ENCODE data around the gene PRKX.
"Not testable (repeated sequence)": the region's sequence is repeated elsewhere in the genome, so short reads cannot be mapped to it uniquely, and the experiment has no call there.

The PRKX gene

DNA sequence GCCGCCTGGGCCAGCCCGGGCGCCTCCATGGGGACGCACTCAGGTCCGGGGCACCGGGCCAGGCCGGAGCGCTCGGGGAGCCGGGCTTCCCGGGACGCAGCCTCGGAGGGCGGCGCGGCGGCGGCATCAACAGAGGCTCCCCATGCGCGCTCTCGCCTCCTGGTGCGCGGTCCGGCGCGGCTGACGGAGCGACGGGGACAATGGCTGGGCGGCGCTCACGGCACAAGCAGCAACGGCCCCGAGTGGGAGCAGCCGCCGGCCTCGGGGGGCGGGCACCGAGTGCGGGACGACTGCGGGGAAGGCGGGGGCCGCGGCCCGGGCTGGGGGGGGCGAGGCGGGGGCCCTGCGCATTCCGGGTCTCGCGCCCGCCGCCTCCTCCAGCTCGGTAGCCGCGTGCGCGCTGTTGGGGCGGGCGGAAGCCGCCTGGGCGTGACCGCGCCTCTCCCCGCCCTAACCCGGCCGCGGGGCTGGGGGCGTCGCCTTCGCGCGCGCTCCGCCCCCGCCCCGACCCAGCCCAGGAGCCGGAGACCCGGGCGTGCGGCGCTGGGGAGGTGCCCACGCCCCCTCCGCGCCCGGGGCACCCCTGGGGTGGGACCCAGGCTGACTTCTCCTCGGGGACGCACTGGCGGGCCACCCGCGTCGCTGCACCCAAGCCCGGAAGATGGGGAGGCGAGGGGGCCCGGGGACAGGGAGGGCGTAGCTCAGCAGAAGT lies at the start of gene PRKX:
Gene PRKX (minus strand): TSS at position 425 of the 712 bp plus-strand sequence. CDS start 396 bp downstream, at position 29.
- no peak for DNase-seq (ENCODE audit: low read depth)

DNA sequence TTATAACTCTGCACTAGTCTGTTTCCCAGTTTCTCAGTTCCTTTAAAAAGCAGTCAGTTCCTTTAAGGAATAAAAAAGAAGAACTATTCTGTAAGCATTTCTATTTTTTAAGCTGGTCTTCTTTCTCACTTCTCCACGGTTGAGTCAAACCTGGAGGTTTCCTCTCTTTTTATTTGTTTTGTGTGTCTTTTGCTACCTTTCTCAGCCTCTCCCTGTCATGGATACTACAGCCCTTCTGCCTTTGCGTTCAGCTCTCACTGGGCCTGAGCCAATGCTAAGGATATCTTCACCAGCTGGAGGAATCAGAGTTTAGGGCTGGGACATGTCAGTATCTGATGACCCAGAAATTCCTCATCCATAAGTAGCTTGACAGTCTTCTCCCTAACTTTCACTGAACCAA lies 49.7 kb upstream of the PRKX start:
- no peak for DNase-seq (ENCODE audit: low read depth)

DNA sequence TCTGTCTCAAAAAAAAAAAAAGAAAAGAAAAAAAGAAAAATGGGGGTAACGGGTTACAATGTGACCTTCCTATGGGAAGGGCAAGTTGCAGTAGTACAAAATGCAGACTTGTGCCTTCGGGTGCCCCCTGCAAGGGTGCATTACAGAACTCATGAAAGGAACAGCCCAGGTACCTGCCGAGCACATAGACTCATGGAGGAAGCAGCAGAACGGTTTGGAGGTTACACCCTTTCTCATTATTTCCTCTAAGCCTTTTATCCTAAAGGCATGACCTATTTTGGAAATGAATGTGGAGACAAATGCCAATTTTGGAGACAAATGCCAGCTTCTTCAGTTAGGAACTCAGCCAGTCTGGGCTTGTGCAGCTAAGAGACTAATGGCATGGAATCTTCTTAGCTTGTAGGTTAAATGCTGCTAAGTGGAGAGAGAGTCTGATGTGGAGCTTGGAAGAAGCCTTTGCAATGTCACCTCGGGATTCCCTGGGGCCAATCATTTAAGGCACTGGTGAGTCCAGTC lies 44.1 kb upstream of the PRKX start:
- DNase-seq (ENCODE audit: low read depth), result no peak

DNA sequence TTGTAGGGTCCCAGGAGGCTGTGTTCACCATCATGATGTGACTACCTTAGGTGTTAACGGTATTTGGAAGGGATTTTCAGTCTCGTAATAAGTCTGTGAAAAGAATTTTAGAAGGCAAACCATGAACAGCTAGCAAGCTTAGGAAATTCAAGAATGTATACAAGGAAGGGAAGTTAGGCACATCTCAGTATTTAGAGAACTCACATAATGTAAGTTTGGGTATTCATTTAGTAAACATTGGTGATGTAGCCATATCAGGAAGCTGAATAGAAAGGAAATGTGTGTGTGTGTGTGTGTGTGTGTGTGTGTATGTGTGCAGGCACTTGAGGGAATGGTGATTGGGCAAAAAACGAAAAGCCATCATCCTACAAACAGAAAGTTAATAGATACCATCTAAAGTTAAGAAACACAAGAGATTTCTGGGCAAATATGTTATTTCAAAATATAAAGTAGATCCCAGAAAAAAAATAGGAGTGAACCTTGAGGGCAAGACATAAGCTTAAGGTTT lies 34.7 kb upstream of the PRKX start:
- no peak for DNase-seq (ENCODE audit: low read depth)

DNA sequence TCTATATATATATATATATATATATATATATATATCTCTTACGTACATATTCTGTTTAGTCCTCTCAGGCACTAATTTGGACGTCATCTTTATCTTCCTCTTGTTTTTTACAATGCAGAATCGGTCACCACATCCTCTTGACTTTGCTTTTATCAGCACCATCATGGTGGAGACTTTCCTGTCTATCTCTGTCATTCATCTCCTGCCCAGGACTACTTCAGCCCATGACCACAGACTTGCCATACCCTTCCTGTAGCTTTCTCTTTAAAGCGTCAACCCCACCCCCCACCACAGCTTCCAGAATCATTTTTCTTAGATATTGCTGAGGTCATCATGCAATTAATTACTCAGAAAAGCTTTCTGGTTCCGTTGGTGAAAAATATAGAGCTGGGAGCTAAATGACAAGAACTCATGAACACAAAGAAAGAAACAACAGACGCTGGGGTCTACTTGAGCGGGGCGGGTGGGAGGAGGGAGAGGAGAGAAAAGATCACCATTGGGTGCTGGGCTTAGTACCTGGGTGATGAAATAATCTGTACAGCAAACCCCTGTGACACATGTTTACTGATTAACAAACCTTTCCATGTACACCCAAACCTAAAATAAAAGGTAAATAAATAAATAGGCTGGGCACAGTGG lies 30.5 kb upstream of the PRKX start:
- DNase-seq (ENCODE audit: low read depth), result no peak

DNA sequence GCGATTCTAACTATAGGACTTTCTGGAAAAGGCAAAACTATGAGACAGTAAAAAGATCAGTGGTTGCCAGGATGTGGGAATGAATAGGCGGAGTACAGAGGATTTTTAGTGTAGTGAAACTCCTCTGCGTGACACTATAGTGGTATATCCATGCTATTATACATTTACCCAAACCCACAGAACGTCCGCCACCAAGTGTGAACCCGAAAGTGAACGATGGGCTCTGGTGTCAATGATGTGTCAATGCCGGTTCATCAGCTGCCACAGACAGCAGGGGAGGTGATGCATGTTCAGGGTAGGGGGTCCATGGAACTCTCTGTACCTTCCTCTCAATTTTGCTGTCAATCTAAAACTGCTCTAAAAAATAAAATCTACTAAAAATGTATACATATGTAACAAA lies 27.5 kb upstream of the PRKX start:
- not testable (repeated sequence) for DNase-seq (ENCODE audit: low read depth)

DNA sequence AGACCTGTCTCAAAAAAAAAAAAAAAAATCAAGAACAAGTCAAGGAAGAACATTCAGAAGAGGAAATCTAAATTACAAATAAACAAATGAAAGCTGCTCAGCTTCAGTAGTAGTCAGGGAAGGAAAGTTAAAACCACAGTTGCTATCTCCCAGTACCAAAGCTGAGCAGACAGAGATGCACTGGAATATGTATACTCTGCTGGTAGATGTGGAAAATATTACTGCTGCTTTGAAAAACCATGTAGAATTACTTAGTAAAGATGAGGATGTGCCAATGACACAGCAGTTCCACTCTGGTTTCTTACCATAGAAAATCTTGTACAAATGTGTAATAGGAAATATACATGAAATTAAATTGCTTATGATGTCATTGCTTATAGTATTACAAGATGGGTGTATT lies 25.1 kb upstream of the PRKX start:
- no peak for DNase-seq (ENCODE audit: low read depth)

DNA sequence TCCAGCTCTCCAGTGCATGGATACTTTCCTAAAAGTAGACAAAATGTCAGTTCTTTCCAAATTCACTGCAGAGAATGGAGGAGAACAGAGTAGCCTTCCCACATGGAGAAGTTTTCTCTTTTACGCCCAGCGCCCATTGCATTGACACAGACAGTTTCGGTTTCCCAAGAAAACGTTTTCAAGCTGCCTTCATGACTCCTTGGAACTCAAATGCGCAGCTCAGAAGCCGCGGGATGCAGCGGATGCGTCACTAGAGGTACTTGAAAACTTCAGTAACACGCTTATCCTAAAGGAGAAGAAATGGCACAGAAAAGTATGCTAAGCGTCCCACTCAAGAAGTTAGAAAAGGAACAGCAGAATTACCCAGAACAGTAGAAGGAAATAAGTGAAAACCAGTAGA lies 23.1 kb upstream of the PRKX start:
- DNase-seq (ENCODE audit: low read depth), result not testable (repeated sequence)

DNA sequence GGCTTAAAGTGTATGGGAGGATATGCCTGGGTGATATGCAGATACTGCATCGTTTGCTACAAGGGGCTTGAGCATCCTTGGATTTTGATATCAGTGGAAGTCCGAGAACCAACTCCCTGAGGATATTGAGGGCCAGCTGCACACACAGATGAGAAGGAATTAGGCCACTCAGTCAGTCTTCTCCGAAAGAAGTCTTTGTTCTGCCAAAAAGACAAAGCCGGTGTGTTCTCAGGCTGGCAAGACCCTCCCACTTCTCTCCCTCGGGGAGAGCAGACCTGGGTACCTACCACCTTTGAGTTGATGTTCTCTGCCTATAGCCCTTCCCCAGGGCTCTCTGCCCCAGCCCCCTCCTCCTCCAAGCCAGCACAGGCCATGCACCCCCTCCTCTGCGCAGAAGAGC lies 22.4 kb upstream of the PRKX start:
- not testable (repeated sequence) for DNase-seq (ENCODE audit: low read depth)

DNA sequence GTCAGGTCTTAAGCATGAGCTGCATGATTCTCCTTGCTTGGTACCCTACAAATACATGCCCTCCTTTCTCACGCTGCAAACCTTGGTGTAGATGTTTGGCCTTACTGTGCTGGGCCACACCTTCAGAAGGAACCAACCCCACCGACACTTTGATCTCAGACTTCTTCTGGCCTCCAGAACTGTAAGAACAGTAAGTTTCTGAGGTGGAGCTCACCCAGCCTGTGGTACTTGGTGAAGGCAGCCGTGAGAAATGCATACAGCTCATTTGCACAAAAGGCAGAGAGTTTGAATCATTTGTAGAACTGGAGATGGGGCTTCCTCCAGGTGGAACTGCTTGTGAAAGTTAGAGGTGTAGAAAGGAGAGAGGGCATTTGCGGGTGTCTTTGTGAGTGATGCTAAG lies 21.0 kb upstream of the PRKX start:
- DNase-seq (ENCODE audit: low read depth), result not testable (repeated sequence)

DNA sequence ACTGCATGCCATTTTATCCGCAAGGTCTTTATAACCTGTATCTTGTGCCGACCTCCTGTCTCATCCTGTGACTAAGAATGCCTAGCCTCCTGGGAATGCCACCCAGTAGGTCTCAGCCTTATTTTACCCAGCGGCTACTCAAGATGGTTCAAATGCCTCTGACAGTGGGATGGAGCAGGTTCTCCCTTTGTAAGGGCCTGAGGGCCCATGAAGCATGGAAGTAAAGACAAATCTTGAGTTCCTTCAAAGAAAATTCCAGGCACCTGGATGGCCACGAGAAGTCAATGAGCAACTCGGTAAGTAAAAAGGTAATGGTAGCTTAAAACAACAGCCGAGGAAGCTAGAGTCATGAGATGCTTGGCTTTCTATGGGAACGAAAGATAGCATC lies 19.6 kb upstream of the PRKX start:
- DNase-seq (ENCODE audit: low read depth), result no peak

DNA sequence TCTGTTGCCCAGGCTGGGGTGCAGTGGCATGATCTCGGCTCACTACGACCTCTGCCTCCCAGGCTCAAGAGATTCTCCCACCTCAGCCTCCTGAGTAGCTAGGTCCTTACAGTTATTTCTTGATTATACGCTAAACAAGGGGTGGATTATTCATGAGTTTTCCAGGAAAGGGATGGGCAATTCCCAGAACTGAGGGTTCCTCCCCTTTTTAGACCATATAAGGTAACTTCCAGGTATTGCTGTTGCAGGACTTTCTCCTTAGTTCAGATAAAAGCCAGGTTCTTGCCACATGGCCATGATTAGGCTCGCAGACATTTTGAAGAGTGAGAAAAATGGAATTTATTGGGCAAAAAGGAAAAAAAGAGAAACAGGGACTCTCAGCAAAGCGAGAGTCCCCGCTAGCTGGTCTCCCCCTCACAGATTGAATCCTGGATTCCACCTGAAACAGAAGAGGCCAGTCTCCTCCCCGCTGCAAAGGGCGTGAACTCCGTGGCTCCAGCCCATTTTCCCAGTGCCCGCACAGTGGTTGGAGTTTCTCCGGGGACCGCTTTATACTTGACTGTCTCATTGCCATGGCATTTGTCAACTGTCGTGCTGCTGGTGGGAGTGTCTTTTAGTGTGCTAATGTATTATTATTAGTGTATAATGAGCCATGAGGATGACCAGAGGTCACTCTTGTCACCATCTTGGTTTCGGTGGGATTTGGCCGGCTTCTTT lies 19.0 kb upstream of the PRKX start:
- not testable (repeated sequence) for DNase-seq (ENCODE audit: low read depth)

DNA sequence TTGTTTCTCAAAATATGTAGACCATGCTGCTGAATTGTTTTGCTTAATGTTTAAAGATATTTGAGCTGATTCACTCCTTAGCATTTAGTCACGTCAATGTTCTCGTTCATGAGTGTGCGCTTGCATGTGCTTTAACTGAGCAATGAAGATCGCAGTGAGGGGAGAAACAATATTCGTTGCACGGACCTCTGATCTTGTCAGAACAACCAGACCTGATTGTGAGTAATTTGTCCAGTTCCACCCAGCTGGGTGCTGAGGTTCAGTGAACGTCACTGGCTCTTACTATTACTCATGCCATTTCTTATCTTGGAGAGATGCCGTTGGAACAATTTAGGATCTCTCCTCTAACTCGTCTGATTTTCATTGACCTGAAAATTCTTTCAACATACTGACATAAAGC lies 15.0 kb upstream of the PRKX start:
- DNase-seq (ENCODE audit: low read depth), result no peak

DNA sequence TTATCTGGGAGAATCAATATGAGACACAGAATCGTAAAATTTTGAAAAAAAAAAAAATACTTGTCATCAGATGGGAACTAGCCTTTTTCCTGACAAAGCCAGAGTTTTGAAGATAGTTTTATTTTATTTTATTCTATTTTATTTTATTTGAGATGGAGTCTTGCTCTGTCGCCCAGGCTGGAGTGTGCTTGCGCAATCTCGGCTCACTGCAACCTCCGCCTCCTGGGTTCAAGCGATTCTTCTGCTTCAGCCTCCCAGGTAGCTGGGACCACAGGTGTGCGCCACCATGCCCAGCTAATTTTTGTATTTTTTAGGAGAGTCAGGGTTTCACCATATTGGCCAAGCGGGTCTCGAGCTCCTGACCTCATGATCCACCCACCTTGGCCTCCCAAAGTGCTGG lies 10.0 kb upstream of the PRKX start:
- not testable (repeated sequence) for DNase-seq (ENCODE audit: low read depth)

DNA sequence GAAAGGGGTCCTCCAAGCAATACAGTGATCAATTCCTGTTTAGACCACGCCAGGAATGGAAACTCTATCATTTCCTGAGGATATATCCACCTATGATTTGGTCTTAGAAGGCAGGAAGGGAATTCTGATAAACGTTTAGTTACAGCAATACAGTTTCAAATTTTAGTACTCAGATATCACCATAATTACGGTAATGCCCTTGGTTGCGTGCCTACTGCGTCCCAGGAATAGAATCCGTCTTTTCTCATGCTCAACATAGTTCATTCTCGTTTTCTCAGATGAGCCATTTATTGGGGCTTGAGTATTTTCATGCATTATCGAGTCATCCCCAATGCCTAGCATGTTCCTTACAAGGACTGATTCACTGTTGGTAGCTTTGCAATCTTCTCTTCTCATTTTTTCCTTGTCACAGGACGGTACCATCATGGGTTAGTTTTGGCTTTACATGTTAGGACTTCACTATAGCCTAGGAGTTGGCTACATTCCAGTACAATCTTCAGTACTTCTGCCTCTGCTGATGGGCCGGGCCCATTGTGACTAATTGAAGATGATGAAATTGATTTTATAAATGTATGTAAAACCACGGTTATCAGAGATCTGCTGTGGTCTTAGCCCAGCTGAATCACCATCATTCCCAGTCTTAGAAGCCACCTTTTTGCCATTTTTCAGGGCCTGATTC lies 4.4 kb upstream of the PRKX start:
- DNase-seq (ENCODE audit: low read depth), result no peak

DNA sequence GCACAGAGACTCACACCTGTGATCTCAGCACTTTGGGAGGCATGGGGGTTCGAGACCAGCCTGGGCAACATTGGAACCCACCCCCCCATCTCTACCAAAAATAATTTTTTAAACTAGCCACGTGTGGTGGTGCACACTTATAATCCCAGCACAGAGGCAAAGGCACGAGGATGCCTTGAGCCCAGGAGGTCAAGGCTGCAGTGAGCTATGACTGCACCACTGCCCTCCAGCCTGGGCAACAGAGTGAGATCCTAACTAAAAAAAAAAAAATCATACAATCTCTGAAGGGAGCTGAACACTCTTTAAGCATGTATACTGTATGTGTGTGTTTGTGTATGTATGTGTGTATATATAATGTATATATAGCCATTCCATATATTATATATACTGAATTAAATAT lies 2.5 kb upstream of the PRKX start:
- no peak for DNase-seq (ENCODE audit: low read depth)

DNA sequence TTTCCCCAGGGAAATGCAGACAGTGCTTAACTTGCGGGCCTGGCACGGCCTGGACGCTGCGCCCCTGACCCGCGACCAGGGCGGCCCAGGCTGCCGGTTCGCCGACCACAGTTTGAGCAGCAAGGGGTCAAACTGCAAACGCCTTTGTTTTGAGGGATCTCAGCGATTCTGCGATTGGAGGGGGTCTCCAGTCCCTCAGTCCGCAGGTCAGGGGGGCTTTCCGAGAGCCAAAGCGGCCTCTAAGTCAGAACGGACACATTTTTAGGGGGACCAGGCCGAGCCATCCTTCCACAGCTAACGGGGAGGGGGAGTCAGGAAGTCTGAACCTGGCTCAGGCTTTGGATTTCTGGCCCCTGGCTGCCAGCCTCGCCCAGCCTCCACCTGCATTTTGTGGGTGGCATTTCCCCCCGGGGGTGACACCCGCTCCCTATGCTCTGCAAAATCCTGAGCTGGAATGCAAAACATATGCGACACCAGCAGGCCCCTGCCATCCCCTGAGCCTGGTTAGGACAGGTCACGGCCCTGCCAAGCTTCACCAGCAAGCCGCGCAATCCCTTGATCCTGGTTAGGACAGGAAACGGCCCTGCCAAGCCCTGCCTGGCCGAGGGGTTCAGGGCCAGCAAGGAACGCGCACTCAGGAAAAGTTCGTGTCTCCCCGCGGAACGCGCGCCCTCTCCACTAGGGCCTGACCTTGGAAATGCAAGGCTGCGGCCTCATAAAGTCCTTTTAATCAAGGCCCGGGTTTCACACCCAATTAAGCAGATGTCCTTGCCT lies 1.4 kb upstream of the PRKX start:
- DNase-seq (ENCODE audit: low read depth), result not testable (repeated sequence)

DNA sequence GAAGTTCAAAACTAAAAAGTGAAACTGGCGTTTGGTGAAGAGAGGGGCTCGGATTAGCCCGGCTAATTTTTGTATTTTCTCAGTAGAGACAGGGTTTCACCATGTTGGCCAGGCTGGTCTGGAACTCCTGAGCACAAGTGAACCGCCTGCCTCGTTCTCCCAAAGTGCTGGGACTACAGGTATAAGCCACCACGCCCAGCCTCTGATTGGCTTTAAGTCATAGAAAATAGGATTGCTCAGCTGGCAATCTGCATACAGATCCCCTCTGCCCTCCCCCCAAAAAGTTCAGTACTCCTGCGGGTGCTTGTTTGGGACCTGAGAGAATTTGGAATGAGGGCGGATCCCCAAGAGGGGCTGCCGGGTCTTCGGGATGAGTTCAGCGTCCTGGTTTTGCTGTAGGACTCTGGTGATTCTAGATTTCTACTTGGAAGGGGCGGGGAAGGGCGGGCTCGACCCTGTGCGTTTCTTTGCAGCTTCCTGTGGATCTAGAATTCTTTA lies 537 bp upstream of the PRKX start:
- DNase-seq (ENCODE audit: low read depth), result no peak

DNA sequence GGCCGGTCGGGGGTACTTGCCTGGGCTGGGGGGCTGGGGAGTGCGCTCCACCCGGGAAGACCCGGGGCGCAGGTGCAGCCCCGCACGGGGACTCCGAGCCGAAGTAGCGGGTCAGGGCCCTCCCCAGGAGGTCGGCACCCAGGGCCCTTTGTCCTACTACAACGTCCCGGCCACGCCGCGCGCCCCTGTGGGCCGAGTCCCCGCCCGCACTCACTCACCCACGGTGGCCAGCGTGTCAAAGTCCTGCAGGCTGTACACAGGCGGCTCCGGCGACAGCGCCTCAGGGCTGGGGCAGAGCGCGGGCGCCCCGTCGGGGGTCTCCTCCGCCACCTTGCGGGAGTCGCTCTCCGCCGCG lies 602 bp downstream of the PRKX start:
- no peak for DNase-seq (ENCODE audit: low read depth)

DNA sequence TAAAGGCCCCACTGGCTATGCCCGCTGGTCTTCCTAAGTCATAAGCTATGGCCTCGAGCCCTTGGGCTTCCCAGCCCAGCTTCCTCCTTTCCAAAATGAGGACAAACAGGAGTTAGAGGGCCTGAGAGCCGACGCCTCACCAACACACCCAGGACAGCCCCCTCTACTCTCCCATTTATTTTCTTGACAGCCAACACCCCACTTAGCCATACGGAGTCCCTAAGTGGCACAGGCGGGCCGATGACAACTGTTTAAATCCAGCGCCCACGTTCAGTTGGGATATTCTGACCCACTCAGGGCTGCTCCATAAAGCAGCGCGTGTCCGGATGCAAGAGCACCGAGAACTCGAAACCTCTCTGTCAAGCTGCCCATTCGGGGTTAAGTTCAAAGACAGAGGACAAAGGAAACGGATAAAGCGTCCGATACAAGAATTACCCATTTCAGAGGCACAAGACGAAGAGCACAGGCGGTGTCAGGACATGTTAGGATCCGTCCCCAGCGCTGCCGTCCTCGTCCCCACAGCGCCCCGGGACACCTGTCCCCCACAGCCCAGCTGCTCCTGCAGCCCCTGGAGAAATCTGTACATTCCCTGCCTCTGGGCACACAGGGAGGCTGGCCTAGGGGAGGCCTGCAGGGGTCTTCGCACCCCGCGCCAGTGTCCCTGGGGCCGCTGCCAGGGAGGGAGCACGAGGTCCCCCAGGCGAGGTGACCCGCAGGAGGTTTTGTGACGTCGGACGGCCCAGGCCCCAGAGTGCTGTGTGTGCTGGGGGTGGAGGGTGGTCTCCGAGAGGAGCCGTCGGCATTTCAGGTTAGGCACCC lies 1.2 kb downstream of the PRKX start:
- DNase-seq (ENCODE audit: low read depth), result peak; percentile 16

Data from GM04504 (cell line).